Keratinocyte (primary cell): ENCODE measurements around the gene OR6B2. TPM values are rescaled to one million over a fixed set of nuclear protein-coding genes. Genes with fewer than 3 reads are reported as not detected.

Experiments used
- DNase-seq: peaks from one replicate; pipeline ENCODE4 v3.0.0-alpha.2; 2011; ENCODE audit warnings: low read depth, missing footprints, low spot score
- FAIRE-seq: peaks from 2 replicates; lab custom pipeline; 2011; peaks lifted over from hg19 to GRCh38; lab: Jason Lieb, UNC
- H2AFZ ChIP-seq: 2 replicates; pipeline ENCODE4 v1.6.0; 2012; ENCODE audit warnings: low read length, control low read depth, inconsistent platforms; ENCODE audit not compliant: control insufficient read depth
- H3K27ac ChIP-seq: 2 replicates; pipeline ENCODE4 v1.5.1; 2011; ENCODE audit warnings: low read length; ENCODE audit not compliant: control insufficient read depth, insufficient read depth
- H3K27me3 ChIP-seq: 3 replicates; pipeline ENCODE4 v1.6.0; 2011; ENCODE audit warnings: low read length; ENCODE audit not compliant: control insufficient read depth, insufficient read depth; ENCODE audit errors: extremely low read depth
- H3K36me3 ChIP-seq, 2 experiments: 2 replicates in 1 of 2; 3 replicates in 1 of 2; pipeline ENCODE4 v1.5.1; 2011; ENCODE audit warnings: low read length in 2 of 2, mild to moderate bottlenecking in 1 of 2; ENCODE audit not compliant: control insufficient read depth in 2 of 2, insufficient read depth in 2 of 2; ENCODE audit errors: extremely low read depth in 1 of 2
- H3K4me1 ChIP-seq: 3 replicates; pipeline ENCODE4 v1.5.1; 2011; ENCODE audit warnings: low read length; ENCODE audit not compliant: control insufficient read depth, insufficient read depth; ENCODE audit errors: extremely low read depth
- H3K4me2 ChIP-seq: 3 replicates; pipeline ENCODE4 v1.6.0; 2011; ENCODE audit warnings: low read depth, low read length; ENCODE audit not compliant: control insufficient read depth, insufficient read depth; ENCODE audit errors: extremely low read depth
- H3K4me3 ChIP-seq, 3 experiments: fragments of 200-600 bp in 1 of 3; sonication (generic) in 1 of 3; 2 replicates in 2 of 3; 3 replicates in 1 of 3; pipeline ENCODE4 v1.5.1; 2011 to 2016; ENCODE audit warnings: low read length in 3 of 3, mild to moderate bottlenecking in 3 of 3, control low read depth in 2 of 3, inconsistent platforms in 1 of 3, low read depth in 1 of 3, mixed read lengths in 1 of 3, mixed run types in 1 of 3, moderate library complexity in 1 of 3; ENCODE audit not compliant: control insufficient read depth in 2 of 3, insufficient read depth in 2 of 3; ENCODE audit errors: extremely low read depth in 1 of 3
- H3K79me2 ChIP-seq: 2 replicates; pipeline ENCODE4 v1.6.0; 2012; ENCODE audit warnings: low read length; ENCODE audit not compliant: control insufficient read depth, insufficient read depth
- H3K9ac ChIP-seq: 3 replicates; pipeline ENCODE4 v1.6.0; 2011; ENCODE audit warnings: low read length; ENCODE audit not compliant: control insufficient read depth, insufficient read depth; ENCODE audit errors: extremely low read depth
- H3K9me1 ChIP-seq: 3 replicates; pipeline ENCODE4 v1.6.0; 2011; ENCODE audit warnings: low read length; ENCODE audit not compliant: control insufficient read depth, insufficient read depth; ENCODE audit errors: extremely low read depth
- H3K9me3 ChIP-seq: 2 replicates; pipeline ENCODE4 v1.5.1; 2012; ENCODE audit warnings: low read depth, low read length; ENCODE audit not compliant: control insufficient read depth
- H4K20me1 ChIP-seq: 3 replicates; pipeline ENCODE4 v1.6.0; 2011; ENCODE audit warnings: low read length; ENCODE audit not compliant: control insufficient read depth, insufficient read depth; ENCODE audit errors: extremely low read depth
- CTCF ChIP-seq, 3 experiments: IDR thresholded peaks in 1 of 3; conservative IDR thresholded peaks in 1 of 3; optimal IDR thresholded peaks in 1 of 3; 2 replicates in 2 of 3; 3 replicates in 1 of 3; pipeline versions ENCODE3 to v1.5.1; 2011; ENCODE audit warnings: low read length in 3 of 3, mild to moderate bottlenecking in 3 of 3, moderate library complexity in 2 of 3, control low read depth in 1 of 3, inconsistent platforms in 1 of 3; ENCODE audit not compliant: insufficient read depth in 2 of 3; ENCODE audit errors: extremely low read depth in 1 of 3
- EZH2 ChIP-seq: IDR thresholded peaks from one replicate; pipeline ENCODE4 v1.6.1; 2012; ENCODE audit warnings: inconsistent platforms, mild to moderate bottlenecking, low read length, moderate library complexity
- dilution Hi-C: fragments of 300-500 bp; cut with MboI; formaldehyde crosslinking; loops from one replicate; pipeline ENCODE4 v1.7.0; 2020; ENCODE audit warnings: low sequenced_read_pairs; ENCODE audit not compliant: extremely low pct_ligation_motif_present
- polyA plus RNA-seq, 5 experiments: library from polyadenylated mRNA; depleted of rRNA in 3 of 5; stranded (reverse) in 3 of 5; stranded (forward) in 1 of 5; unstranded in 1 of 5; fragments of >200 nt; gene quantifications; 1 replicate in 1 of 5; 2 replicates in 3 of 5; 3 replicates in 1 of 5; pipeline versions ENCODE4 v1.2.1 to v1.2.3, GENCODE V29; 2011 to 2012; ENCODE audit warnings: missing spikeins in 2 of 5, low read depth in 1 of 5, low replicate concordance in 1 of 5

The OR6B2 gene
- polyA plus RNA-seq, 1 donor (not counting 4 experiments of a cell fraction or from before 2014, with no cell fraction given) = not detected

DNA sequence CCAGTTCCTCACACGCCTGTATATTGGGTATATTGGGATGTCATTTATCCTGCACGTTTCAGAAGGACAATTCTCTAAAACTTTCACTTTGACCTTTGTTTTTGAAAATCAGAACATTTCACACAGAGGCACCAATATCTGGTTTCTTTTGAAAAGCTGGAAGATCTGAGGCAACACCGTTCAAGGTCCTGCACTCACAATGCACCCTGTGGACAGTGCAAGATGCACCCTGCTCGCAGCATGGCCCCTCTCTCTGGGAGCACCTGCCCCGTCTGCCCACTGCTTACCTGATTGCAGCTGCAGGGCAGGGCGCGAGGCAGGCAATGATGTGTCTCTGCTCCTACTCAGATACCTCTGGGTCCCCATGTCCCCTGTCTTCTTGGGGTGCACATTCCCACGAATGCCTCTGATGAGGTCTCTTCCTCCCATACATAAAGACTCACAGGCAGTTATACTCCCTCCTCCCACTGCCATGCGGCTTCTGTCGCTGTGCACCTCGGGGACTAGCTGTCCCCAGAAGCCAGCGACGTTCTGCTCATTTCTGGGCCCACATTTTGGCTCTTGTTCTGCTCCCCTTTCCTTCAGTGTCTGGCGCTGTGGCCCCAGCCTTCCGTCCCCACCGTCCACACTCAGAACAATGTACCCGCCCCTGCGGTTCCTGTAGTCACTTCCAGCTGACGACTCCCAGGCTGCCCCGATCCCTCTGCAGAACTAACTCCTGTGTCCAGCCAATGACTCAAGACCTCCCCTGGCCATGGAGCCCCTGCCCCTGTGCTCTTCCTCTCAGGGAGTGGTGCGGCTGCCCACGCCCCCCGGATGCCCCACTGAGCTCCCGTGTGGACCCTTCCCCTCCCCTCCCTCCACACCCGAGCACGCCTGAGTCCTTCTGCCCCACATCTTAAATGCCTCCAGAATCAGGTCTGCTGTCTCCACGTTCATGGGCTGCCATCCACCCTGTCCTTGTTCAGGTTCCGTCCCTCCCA lies 23.2 kb upstream of the OR6B2 start, which contains the start of gene OR6B3:
Gene OR6B3 (minus strand): TSS at position 349 of the 983 bp plus-strand sequence.
- H3K27me3 ChIP-seq = peaks cover 34% of the 10 kb centered on the region
- no peaks in the 10 kb centered on the region for H3K9me1 ChIP-seq
- no peaks in the 10 kb centered on the region for H3K36me3 ChIP-seq
- H3K27ac ChIP-seq = no peak within 1 kb of the TSS
- no peaks in the 10 kb centered on the region for H4K20me1 ChIP-seq
- FAIRE-seq = no peak
- no peaks in the 10 kb centered on the region for H3K4me1 ChIP-seq
- no peak for DNase-seq
- no peak within 1 kb of the TSS for H2AFZ ChIP-seq
- dilution Hi-C loops = no loop called here
- TF ChIP-seq CTCF (optimal IDR thresholded peaks at IDR 0.05 in 1 of 3, IDR thresholded peaks at IDR 0.05 in 1 of 3, conservative IDR thresholded peaks at IDR 0.05 in 1 of 3; ENCODE audit: extremely low read depth in 1 of 3, insufficient read depth in 2 of 3, low read length in 3 of 3) = no peak
- no peak for TF ChIP-seq EZH2
- H3K9ac ChIP-seq = no peak within 1 kb of the TSS
- no peak within 1 kb of the TSS for H3K4me3 ChIP-seq
- H3K9me3 ChIP-seq = no peaks in the 10 kb centered on the region
- no peaks in the 10 kb centered on the region for H3K79me2 ChIP-seq
- no peak within 1 kb of the TSS for H3K4me2 ChIP-seq

DNA sequence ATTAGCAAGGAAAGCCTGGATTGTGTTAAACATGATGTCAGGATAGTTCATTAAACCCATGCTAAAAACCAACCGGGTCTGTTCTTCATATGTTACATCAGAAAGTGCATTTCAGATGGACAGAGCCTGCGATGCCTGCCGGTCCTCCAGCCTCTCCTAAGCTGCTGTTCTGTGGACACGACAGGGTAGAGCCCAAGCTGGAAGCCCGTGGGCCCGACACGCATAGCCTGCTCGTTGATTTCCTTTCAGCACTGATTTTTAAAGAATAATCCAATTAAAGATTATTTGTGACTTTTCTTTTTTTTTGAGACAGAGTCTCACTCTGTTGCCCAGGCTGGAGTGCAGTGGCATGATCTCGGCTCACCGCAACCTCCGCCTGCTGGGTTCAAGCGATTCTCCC lies 22.3 kb upstream of the OR6B2 start:
- dilution Hi-C loops = no loop called here
- H3K79me2 ChIP-seq = no peaks in the 10 kb centered on the region
- H3K27ac ChIP-seq = no peak overlapping the region
- no peaks in the 10 kb centered on the region for H4K20me1 ChIP-seq
- DNase-seq (no peak), FAIRE-seq (no peak)
- H3K4me3 ChIP-seq = no peak overlapping the region
- no peaks in the 10 kb centered on the region for H3K4me1 ChIP-seq
- no peaks in the 10 kb centered on the region for H3K9me1 ChIP-seq
- H3K27me3 ChIP-seq = peaks cover 33% of the 10 kb centered on the region
- H2AFZ ChIP-seq = no peak overlapping the region
- no peak overlapping the region for H3K9ac ChIP-seq
- H3K36me3 ChIP-seq = no peaks in the 10 kb centered on the region
- no peaks in the 10 kb centered on the region for H3K9me3 ChIP-seq
- TF ChIP-seq CTCF (optimal IDR thresholded peaks at IDR 0.05 in 1 of 3, IDR thresholded peaks at IDR 0.05 in 1 of 3, conservative IDR thresholded peaks at IDR 0.05 in 1 of 3; ENCODE audit: extremely low read depth in 1 of 3, insufficient read depth in 2 of 3, low read length in 3 of 3) (no peak), EZH2 (no peak)
- H3K4me2 ChIP-seq = no peak overlapping the region
